Activated CD8-positive, alpha-beta memory T cell treated with anti-CD3 and anti-CD28 coated beads, Interleukin-2, amount 50 U/mL, for 4 hours (primary cell): Measurements from ENCODE around the gene ELF1.
"Not testable (repeated sequence)": the region's sequence is repeated elsewhere in the genome, so short reads cannot be mapped to it uniquely, and the experiment has no call there.

Experiments used
- DNase-seq: peaks from one replicate; pipeline ENCODE4 v3.0.0-alpha.2; 2020

Gene ELF1

GRCh38 chr13:41040584-41041334, 21.6 kb upstream of the ELF1 start:
- DNase-seq = no peak

- no peak for DNase-seq
Measured at GRCh38 chr13:41039746-41040145, 20.6 kb upstream of the ELF1 start.

GRCh38 chr13:41036557-41036956, 17.4 kb upstream of the ELF1 start:
- DNase-seq = not testable (repeated sequence)

- no peak for DNase-seq
Measured at GRCh38 chr13:41034881-41035280, 15.8 kb upstream of the ELF1 start.

- DNase-seq = no peak
Measured at GRCh38 chr13:41034382-41034781, 15.3 kb upstream of the ELF1 start.

- no peak for DNase-seq
Measured at GRCh38 chr13:41032691-41033376, 13.7 kb upstream of the ELF1 start.

- peak; percentile 24 for DNase-seq
Measured at GRCh38 chr13:41029629-41030028, 10.5 kb upstream of the ELF1 start.

GRCh38 chr13:41028051-41028450, 8.9 kb upstream of the ELF1 start:
- DNase-seq = no peak

GRCh38 chr13:41026788-41027187, 7.7 kb upstream of the ELF1 start:
- DNase-seq = no peak

GRCh38 chr13:41025518-41025917, 6.4 kb upstream of the ELF1 start:
- DNase-seq = no peak

- DNase-seq = no peak
Measured at GRCh38 chr13:41019578-41020347, 647 bp upstream of the ELF1 start.

- DNase-seq = no peak
Measured at GRCh38 chr13:41018602-41018948, 541 bp downstream of the ELF1 start.

- DNase-seq = no peak
Measured at GRCh38 chr13:41017817-41018601, 1.1 kb downstream of the ELF1 start.

- DNase-seq = no peak
Measured at GRCh38 chr13:41017159-41017558, 2.0 kb downstream of the ELF1 start.

GRCh38 chr13:41015920-41016319, 3.2 kb downstream of the ELF1 start:
- DNase-seq = no peak

GRCh38 chr13:41013835-41014234, 5.3 kb downstream of the ELF1 start:
- DNase-seq = no peak

GRCh38 chr13:41012536-41012935, 6.6 kb downstream of the ELF1 start:
- no peak for DNase-seq

- no peak for DNase-seq
Measured at GRCh38 chr13:41011382-41011956, 7.6 kb downstream of the ELF1 start.

- DNase-seq = no peak
Measured at GRCh38 chr13:41008349-41008980, 10.7 kb downstream of the ELF1 start.

GRCh38 chr13:41007744-41008128, 11.4 kb downstream of the ELF1 start:
- DNase-seq = no peak

- DNase-seq = no peak
Measured at GRCh38 chr13:41006978-41007743, 12.0 kb downstream of the ELF1 start.
